Mononuclear cell (primary cell): ENCODE data around the gene DPP10. TPM values are rescaled to one million over a fixed set of nuclear protein-coding genes. Genes with fewer than 3 reads are reported as not detected.

Experiments used
- H3K27me3 ChIP-seq: 2 replicates; pipeline ENCODE4 v1.6.0; 2011; ENCODE audit warnings: low read length, control low read depth; ENCODE audit not compliant: insufficient read depth
- H3K4me1 ChIP-seq: 2 replicates; pipeline ENCODE4 v1.5.1; 2011; ENCODE audit warnings: mild to moderate bottlenecking, low read length, control low read depth; ENCODE audit not compliant: insufficient read depth
- H3K4me3 ChIP-seq: 2 replicates; pipeline ENCODE4 v1.5.1; 2011; ENCODE audit warnings: mild to moderate bottlenecking, low read length, moderate library complexity
- H3K9me3 ChIP-seq: 2 replicates; pipeline ENCODE4 v1.5.1; 2011; ENCODE audit warnings: low read depth, mild to moderate bottlenecking, control low read depth, low read length
- total RNA-seq: library from RNA; depleted of rRNA; stranded (reverse); fragments of >200 nt; gene quantifications from one replicate; pipeline ENCODE4 v1.2.3, GENCODE V29; 2012

DPP10 gene
- total RNA-seq, 1 donor: under 0.01 TPM

DNA sequence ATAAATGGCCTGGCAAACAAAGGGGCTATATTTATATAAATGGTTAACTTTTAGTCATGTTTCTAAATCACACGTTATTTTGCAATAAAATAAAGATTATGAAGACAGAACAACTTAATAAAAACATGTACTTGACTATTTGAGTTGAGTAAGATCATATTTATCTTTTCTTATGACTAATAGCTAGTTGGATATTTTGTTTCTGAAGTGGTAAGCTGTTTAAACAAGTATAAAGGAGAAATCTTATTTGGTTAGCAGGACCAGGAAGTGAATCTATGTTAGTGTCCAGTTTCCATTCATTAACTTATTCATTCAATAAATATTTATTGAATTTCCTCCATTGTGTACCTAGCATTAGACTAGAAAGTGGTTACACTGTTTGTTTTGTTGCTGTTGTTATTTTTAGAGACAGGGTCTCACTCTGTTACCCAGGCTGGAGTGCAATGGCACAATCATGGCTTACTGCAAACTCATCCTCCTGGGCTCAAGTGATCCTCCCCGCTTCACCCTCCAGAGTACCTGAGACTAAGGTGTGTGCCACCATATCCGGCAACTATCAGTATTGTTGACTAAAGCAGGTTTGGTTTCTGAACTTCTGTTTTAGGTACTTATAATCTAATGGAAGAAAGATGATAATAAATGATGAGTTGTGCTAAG is 312.6 kb downstream of the DPP10 start:
- Histone ChIP-seq H3K4me3 (no peak overlapping the region), H3K4me1 (no peaks in the 10 kb centered on the region)

DNA sequence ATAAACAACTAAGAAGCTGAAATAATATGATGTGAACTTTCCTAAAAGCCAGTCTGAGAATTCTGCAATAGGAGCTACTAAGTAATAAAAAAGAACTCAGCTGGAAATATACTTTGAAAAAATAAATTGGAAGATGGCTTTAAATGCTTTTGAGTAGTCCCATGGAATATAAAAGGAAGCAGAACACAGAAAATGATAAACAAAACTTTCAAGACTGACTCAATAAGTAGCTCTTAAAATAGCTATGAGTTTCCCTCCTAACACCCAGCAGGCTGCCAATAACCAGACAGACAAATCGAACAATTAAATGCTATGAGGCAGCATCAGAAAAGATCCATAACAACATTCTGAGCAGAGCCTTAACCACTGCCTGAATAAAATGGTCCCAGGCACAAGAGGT is 319.9 kb downstream of the DPP10 start:
- no peaks in the 10 kb centered on the region for H3K4me1 ChIP-seq
- H3K4me3 ChIP-seq: no peak overlapping the region

More for the DNA sequence above, 312.6 kb downstream of the DPP10 start:
- Histone ChIP-seq H3K27me3 (no peaks in the 10 kb centered on the region), H3K9me3 (no peaks in the 10 kb centered on the region)

DNA sequence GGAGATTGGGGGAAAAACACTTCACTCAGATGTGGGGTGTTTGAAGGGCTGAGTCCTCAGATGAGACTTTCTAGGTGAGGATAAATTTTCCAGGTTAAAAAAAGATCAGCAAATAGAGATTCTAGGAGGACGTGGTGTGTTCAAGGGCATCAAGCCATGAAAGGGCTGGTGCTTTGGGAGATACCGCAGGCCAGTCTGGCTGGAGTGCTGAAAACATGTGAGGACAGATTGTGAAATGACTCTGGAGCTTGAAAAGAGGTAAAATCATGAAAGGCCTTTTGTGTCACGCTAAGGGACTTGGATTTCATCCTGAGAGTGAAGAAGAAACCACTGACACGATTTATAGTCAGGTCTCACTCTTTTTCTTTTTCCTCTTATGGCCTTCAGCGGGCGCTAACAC is 320.5 kb downstream of the DPP10 start:
- Histone ChIP-seq H3K27me3 (no peaks in the 10 kb centered on the region), H3K9me3 (no peaks in the 10 kb centered on the region), H3K4me3 (no peak overlapping the region), H3K4me1 (no peaks in the 10 kb centered on the region)

More for the DNA sequence above, 319.9 kb downstream of the DPP10 start:
- Histone ChIP-seq H3K27me3 (no peaks in the 10 kb centered on the region), H3K9me3 (no peaks in the 10 kb centered on the region)

DNA sequence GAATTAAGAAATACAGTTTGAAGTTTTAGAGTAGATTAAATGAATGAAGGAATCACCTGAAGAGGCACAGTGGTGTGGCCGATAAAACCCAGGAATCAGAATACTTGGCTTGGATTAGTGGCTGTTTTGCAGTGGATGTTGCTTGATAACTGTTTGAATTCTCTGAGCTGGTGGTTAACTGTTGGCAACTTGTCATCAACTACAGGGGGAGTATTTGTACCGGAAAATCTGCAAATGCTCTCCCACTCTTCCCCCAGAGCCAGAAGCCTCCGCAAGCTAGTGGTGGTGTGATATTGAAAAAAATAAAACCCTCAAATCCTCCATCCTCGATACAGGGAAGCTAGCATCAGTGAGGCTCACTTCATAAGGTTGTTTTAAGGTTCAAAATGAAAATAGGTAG is 326.7 kb downstream of the DPP10 start:
- Histone ChIP-seq H3K4me1 (no peaks in the 10 kb centered on the region), H3K4me3 (no peak overlapping the region), H3K27me3 (no peaks in the 10 kb centered on the region), H3K9me3 (no peaks in the 10 kb centered on the region)

GRCh38 chr2:114769991-114770390 is 327.6 kb downstream of the DPP10 start:
- Histone ChIP-seq H3K27me3 (no peaks in the 10 kb centered on the region), H3K4me3 (no peak overlapping the region), H3K9me3 (no peaks in the 10 kb centered on the region), H3K4me1 (no peaks in the 10 kb centered on the region)

- Histone ChIP-seq H3K4me3 (no peak overlapping the region), H3K4me1 (no peaks in the 10 kb centered on the region), H3K9me3 (no peaks in the 10 kb centered on the region), H3K27me3 (no peaks in the 10 kb centered on the region)
Measured at GRCh38 chr2:114784046-114784445, 341.6 kb downstream of the DPP10 start.

GRCh38 chr2:114784890-114785583 is 342.6 kb downstream of the DPP10 start:
- H3K4me1 ChIP-seq: no peaks in the 10 kb centered on the region
- H3K9me3 ChIP-seq: no peaks in the 10 kb centered on the region
- no peak overlapping the region for H3K4me3 ChIP-seq
- H3K27me3 ChIP-seq: no peaks in the 10 kb centered on the region

GRCh38 chr2:114786901-114787300 is 344.5 kb downstream of the DPP10 start:
- no peaks in the 10 kb centered on the region for H3K4me1 ChIP-seq
- no peak overlapping the region for H3K4me3 ChIP-seq
- no peaks in the 10 kb centered on the region for H3K9me3 ChIP-seq
- no peaks in the 10 kb centered on the region for H3K27me3 ChIP-seq

DNA sequence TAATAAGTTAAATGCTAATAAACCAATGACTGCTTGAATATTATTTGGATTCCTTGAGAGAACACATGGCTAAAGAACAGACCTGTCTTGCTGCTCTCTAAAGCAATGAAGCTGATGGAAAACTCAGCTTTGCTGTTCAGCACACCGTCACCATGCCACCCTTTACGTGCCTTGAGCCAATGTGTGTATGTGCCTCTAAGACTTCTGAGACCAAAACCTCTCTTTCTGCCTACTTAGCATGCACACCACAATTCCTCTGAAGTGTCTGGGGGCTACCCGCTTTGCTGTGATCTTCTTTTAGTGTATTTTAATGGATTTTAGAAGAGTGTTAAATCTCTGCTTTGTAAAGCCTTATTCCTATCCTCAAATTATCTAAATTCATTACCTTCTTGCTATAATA is 345.0 kb downstream of the DPP10 start:
- Histone ChIP-seq H3K4me3 (no peak overlapping the region), H3K27me3 (no peaks in the 10 kb centered on the region), H3K4me1 (no peaks in the 10 kb centered on the region)

GRCh38 chr2:114789989-114790388 is 347.5 kb downstream of the DPP10 start:
- Histone ChIP-seq H3K4me1 (no peaks in the 10 kb centered on the region), H3K4me3 (no peak overlapping the region), H3K9me3 (no peaks in the 10 kb centered on the region), H3K27me3 (no peaks in the 10 kb centered on the region)

More for the DNA sequence above, 345.0 kb downstream of the DPP10 start:
- H3K9me3 ChIP-seq: no peaks in the 10 kb centered on the region

DNA sequence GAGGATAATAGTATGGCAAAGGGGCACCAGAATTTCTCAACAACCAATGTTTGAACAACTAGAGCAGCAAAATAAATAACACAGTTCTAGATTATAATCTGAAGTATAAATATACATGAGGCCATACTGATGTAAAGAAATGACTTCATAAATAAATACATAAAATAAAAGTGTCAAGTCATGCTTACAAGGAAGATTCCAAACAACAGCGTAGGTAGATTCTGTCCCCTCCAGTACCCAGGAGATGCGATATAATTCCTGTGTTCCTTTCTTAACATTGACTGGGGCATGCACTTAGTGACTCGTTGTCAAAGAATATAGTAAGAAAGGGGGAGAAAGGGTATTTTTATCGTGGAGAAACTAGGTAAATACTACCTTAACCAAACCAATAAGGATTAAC is 355.1 kb downstream of the DPP10 start:
- Histone ChIP-seq H3K27me3 (no peaks in the 10 kb centered on the region), H3K9me3 (no peaks in the 10 kb centered on the region), H3K4me3 (no peak overlapping the region), H3K4me1 (no peaks in the 10 kb centered on the region)

GRCh38 chr2:114797942-114798341 is 355.5 kb downstream of the DPP10 start:
- Histone ChIP-seq H3K27me3 (no peaks in the 10 kb centered on the region), H3K4me1 (no peaks in the 10 kb centered on the region), H3K9me3 (no peaks in the 10 kb centered on the region), H3K4me3 (no peak overlapping the region)

DNA sequence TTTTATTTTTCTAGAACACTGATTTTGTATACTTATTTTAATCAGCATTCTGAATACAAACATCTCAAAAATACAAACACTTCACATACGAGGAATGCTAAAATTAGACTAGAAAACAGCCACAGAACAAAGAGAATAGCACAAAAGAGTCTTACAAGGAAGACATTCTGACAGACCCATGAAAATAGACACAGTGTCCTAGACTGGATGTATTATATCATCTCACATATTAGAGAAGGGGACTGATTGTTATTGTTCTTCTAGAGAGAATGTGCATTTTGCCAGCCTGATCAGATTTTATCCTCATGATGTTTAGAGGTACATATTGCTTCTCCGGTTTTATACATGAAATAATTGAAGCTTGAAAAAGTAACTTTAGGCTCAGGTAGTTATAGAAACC is 357.9 kb downstream of the DPP10 start:
- no peaks in the 10 kb centered on the region for H3K9me3 ChIP-seq
- no peak overlapping the region for H3K4me3 ChIP-seq
- no peaks in the 10 kb centered on the region for H3K27me3 ChIP-seq
- no peaks in the 10 kb centered on the region for H3K4me1 ChIP-seq

DNA sequence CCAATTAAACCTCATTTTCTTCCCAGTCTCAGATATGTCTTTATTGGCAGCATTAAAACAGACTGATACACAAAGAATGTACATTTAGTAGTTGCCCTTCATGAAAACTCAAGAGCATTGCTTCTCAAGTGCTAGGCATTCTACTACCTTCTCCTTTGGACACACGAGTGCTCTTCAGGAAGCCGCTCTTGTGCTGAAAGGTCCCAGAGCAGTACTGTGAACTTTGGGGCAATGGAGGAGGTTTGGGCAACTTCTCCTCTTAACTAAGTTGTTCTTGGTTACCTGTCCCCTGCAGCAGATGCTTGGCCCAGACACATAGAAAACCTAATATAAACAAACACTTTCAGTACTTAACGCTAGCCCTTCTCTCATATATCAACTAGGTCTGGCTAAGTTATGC is 362.8 kb downstream of the DPP10 start:
- H3K4me3 ChIP-seq: no peak overlapping the region
- H3K27me3 ChIP-seq: no peaks in the 10 kb centered on the region
- H3K9me3 ChIP-seq: no peaks in the 10 kb centered on the region
- H3K4me1 ChIP-seq: no peaks in the 10 kb centered on the region

- Histone ChIP-seq H3K9me3 (no peaks in the 10 kb centered on the region), H3K4me1 (no peaks in the 10 kb centered on the region), H3K4me3 (no peak overlapping the region), H3K27me3 (no peaks in the 10 kb centered on the region)
Measured at GRCh38 chr2:114810092-114810491, 367.7 kb downstream of the DPP10 start.

GRCh38 chr2:114812261-114812660 is 369.8 kb downstream of the DPP10 start:
- Histone ChIP-seq H3K4me3 (no peak overlapping the region), H3K4me1 (no peaks in the 10 kb centered on the region), H3K27me3 (no peaks in the 10 kb centered on the region), H3K9me3 (no peaks in the 10 kb centered on the region)
